HEK293 (cell line): ENCODE measurements around the gene SMAD1.

Experiments used
- CTCF ChIA-PET: fragments of 350-600 bp; formaldehyde crosslinking; extraction: SDS; loops from one replicate; lab custom pipeline; 2021; ENCODE audit warnings: antibody characterized with exemption; lab: Yijun Ruan, JAX
- POLR2A ChIA-PET: fragments of 300-600 bp; formaldehyde crosslinking; extraction: SDS; loops from one replicate; lab custom pipeline; 2020; ENCODE audit warnings: antibody characterized with exemption, inconsistent platforms; lab: Yijun Ruan, JAX
- H3K27ac ChIP-seq: fragments of 200-500 bp; sonication (Bioruptor generic); 2 replicates; pipeline ENCODE4 v1.5.1; 2014; ENCODE audit warnings: low read depth, low read length, control low read depth, inconsistent platforms; ENCODE audit errors: extremely low read depth
- H3K36me3 ChIP-seq, 2 experiments: fragments of 200-500 bp in 1 of 2; sonication (Bioruptor generic) in 1 of 2; 1 replicate in 1 of 2; 2 replicates in 1 of 2; pipeline ENCODE4 v1.5.1; 2014 to 2017; ENCODE audit warnings: inconsistent platforms in 2 of 2, low read length in 2 of 2; ENCODE audit not compliant: control insufficient read depth in 2 of 2, insufficient read depth in 1 of 2
- H3K4me1 ChIP-seq: fragments of 200-500 bp; sonication (Bioruptor generic); 2 replicates; pipeline ENCODE4 v1.5.1; 2014; ENCODE audit warnings: mild to moderate bottlenecking, low read length, inconsistent platforms; ENCODE audit not compliant: control insufficient read depth, insufficient read depth
- H3K4me3 ChIP-seq: 2 replicates; pipeline ENCODE4 v1.5.1; 2011; ENCODE audit warnings: low read depth, mild to moderate bottlenecking, control low read depth, low read length, moderate library complexity
- H3K9me3 ChIP-seq: fragments of 200-500 bp; sonication (Bioruptor generic); 2 replicates; pipeline ENCODE4 v1.5.1; 2014; ENCODE audit warnings: low read depth, low read length, inconsistent platforms; ENCODE audit not compliant: control insufficient read depth, insufficient read depth
- EGR2 ChIP-seq: fragments of 450-650 bp; formaldehyde crosslinking; IDR thresholded peaks from 2 replicates; pipeline ENCODE4 v1.5.1; 2016; ENCODE audit warnings: low read depth, missing biosample characterization, missing genetic modification characterization
- HOXA7 ChIP-seq: sonication (generic); formaldehyde crosslinking; IDR thresholded peaks from 2 replicates; pipeline ENCODE4 v1.8.1; 2022; ENCODE audit warnings: missing genetic modification reagents, borderline replicate concordance
- KLF9 ChIP-seq: fragments of 450-650 bp; formaldehyde crosslinking; IDR thresholded peaks from 2 replicates; pipeline ENCODE4 v1.5.1; 2016; ENCODE audit warnings: missing biosample characterization, missing genetic modification characterization, low read depth
- MZF1 ChIP-seq: fragments of 450-650 bp; formaldehyde crosslinking; IDR thresholded peaks from 2 replicates; pipeline ENCODE4 v1.5.1; 2017; ENCODE audit warnings: missing biosample characterization, missing genetic modification characterization, borderline replicate concordance
- ZFHX2 ChIP-seq: fragments of 450-650 bp; formaldehyde crosslinking; conservative IDR thresholded peaks from 2 replicates; pipeline ENCODE4 v1.5.1; 2016; ENCODE audit warnings: missing biosample characterization, missing genetic modification characterization
- ZFP37 ChIP-seq: fragments of 450-650 bp; formaldehyde crosslinking; IDR thresholded peaks from 2 replicates; pipeline ENCODE4 v1.5.1; 2016; ENCODE audit warnings: missing biosample characterization, missing genetic modification characterization
- ZFP41 ChIP-seq: fragments of 450-650 bp; formaldehyde crosslinking; IDR thresholded peaks from 2 replicates; pipeline ENCODE4 v1.5.1; 2016; ENCODE audit warnings: missing biosample characterization, missing genetic modification characterization, borderline replicate concordance
- ZNF2 ChIP-seq: fragments of 450-650 bp; formaldehyde crosslinking; IDR thresholded peaks from 2 replicates; pipeline ENCODE4 v1.5.1; 2016; ENCODE audit warnings: missing biosample characterization, missing genetic modification characterization
- ZNF24 ChIP-seq: fragments of 450-650 bp; formaldehyde crosslinking; IDR thresholded peaks from 2 replicates; pipeline ENCODE4 v1.5.1; 2016; ENCODE audit warnings: missing biosample characterization, missing genetic modification characterization
- ZNF366 ChIP-seq: fragments of 450-650 bp; formaldehyde crosslinking; conservative IDR thresholded peaks from 2 replicates; pipeline ENCODE4 v1.5.1; 2016; ENCODE audit warnings: missing biosample characterization, missing genetic modification characterization
- ZNF394 ChIP-seq: fragments of 450-650 bp; formaldehyde crosslinking; IDR thresholded peaks from 2 replicates; pipeline ENCODE4 v1.5.1; 2016; ENCODE audit warnings: missing biosample characterization, missing genetic modification characterization, mild to moderate bottlenecking, moderate library complexity, borderline replicate concordance
- ZNF473 ChIP-seq: fragments of 450-650 bp; formaldehyde crosslinking; IDR thresholded peaks from 2 replicates; pipeline ENCODE4 v1.5.1; 2017; ENCODE audit warnings: missing biosample characterization, missing genetic modification characterization
- ZNF529 ChIP-seq: fragments of 450-650 bp; formaldehyde crosslinking; IDR thresholded peaks from 2 replicates; pipeline ENCODE4 v1.5.1; 2017; ENCODE audit warnings: missing genetic modification characterization, missing biosample characterization; ENCODE audit not compliant: insufficient replicate concordance
- ZNF549 ChIP-seq: fragments of 450-650 bp; IDR thresholded peaks from 2 replicates; pipeline ENCODE4 v1.5.1; 2018; ENCODE audit warnings: missing biosample characterization, missing genetic modification characterization, mild to moderate bottlenecking, inconsistent platforms, moderate library complexity
- ZNF600 ChIP-seq: fragments of 450-650 bp; formaldehyde crosslinking; IDR thresholded peaks from 2 replicates; pipeline ENCODE4 v1.5.1; 2016; ENCODE audit warnings: missing biosample characterization, missing genetic modification characterization
- ZNF670 ChIP-seq: fragments of 450-650 bp; formaldehyde crosslinking; IDR thresholded peaks from 2 replicates; pipeline ENCODE4 v1.5.1; 2016; ENCODE audit warnings: missing biosample characterization, missing genetic modification characterization, low read depth
- ZNF792 ChIP-seq: fragments of 450-650 bp; formaldehyde crosslinking; IDR thresholded peaks from 2 replicates; pipeline ENCODE4 v1.5.1; 2016; ENCODE audit warnings: missing biosample characterization, missing genetic modification characterization
- ZNF843 ChIP-seq: fragments of 450-650 bp; formaldehyde crosslinking; IDR thresholded peaks from 2 replicates; pipeline ENCODE4 v1.5.1; 2016; ENCODE audit warnings: missing biosample characterization, missing genetic modification characterization
- TF ChIP-seq, protein P1 (sequence below): fragments of 450-650 bp; formaldehyde crosslinking; IDR thresholded peaks from 2 replicates; pipeline ENCODE4 v1.5.1; 2017; ENCODE audit warnings: missing biosample characterization, missing genetic modification characterization
- TF ChIP-seq, protein P2 (sequence below): fragments of 450-650 bp; formaldehyde crosslinking; optimal IDR thresholded peaks from 2 replicates; pipeline ENCODE3; 2016; ENCODE audit warnings: missing biosample characterization, mild to moderate bottlenecking, missing genetic modification characterization
- TF ChIP-seq, protein P3 (sequence below): fragments of 450-650 bp; formaldehyde crosslinking; IDR thresholded peaks from 2 replicates; pipeline ENCODE4 v1.5.0; 2017; ENCODE audit warnings: missing biosample characterization, missing genetic modification characterization, borderline replicate concordance
- TF ChIP-seq, protein P4 (sequence below): fragments of 450-650 bp; formaldehyde crosslinking; IDR thresholded peaks from 2 replicates; pipeline ENCODE4 v1.5.1; 2016; ENCODE audit warnings: missing biosample characterization, missing genetic modification characterization
- TF ChIP-seq, protein P5 (sequence below): fragments of 450-650 bp; IDR thresholded peaks from 2 replicates; pipeline ENCODE4 v1.5.1; 2018; ENCODE audit warnings: missing biosample characterization, missing genetic modification characterization

Gene SMAD1

DNA sequence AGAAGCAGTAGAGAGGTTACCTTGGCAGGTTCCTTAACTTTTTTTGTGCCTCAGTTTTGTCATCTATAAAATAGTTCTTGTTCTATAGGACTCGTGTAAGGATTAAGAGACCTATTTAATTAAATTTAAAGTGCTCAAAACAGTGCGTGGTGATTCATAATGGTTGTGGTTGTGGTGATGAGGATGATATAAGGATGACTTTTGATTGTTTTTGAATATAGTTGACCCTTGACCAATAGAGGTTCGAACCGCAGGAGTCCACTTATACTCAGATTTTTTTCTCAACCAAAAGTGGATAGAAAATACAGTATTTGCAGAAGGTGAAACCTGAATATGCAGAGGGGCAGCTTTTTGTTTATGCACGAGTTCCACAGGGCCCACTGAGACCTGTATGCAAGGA, 14.6 kb downstream of the SMAD1 start (continued):
- no peak for TF ChIP-seq HOXA7 (CRISPR knock-in tag)
- TF ChIP-seq, protein P1, sequence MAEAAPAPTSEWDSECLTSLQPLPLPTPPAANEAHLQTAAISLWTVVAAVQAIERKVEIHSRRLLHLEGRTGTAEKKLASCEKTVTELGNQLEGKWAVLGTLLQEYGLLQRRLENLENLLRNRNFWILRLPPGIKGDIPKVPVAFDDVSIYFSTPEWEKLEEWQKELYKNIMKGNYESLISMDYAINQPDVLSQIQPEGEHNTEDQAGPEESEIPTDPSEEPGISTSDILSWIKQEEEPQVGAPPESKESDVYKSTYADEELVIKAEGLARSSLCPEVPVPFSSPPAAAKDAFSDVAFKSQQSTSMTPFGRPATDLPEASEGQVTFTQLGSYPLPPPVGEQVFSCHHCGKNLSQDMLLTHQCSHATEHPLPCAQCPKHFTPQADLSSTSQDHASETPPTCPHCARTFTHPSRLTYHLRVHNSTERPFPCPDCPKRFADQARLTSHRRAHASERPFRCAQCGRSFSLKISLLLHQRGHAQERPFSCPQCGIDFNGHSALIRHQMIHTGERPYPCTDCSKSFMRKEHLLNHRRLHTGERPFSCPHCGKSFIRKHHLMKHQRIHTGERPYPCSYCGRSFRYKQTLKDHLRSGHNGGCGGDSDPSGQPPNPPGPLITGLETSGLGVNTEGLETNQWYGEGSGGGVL (tag by site-specific recombination): no peak
- TF ChIP-seq ZNF394 (tag by site-specific recombination): no peak
- TF ChIP-seq ZNF792 (tag by site-specific recombination): no peak
- no peak for TF ChIP-seq ZFHX2 (tag by site-specific recombination)
- TF ChIP-seq, protein P2, sequence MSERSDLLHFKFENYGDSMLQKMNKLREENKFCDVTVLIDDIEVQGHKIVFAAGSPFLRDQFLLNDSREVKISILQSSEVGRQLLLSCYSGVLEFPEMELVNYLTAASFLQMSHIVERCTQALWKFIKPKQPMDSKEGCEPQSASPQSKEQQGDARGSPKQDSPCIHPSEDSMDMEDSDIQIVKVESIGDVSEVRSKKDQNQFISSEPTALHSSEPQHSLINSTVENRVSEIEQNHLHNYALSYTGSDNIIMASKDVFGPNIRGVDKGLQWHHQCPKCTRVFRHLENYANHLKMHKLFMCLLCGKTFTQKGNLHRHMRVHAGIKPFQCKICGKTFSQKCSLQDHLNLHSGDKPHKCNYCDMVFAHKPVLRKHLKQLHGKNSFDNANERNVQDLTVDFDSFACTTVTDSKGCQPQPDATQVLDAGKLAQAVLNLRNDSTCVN (tag by site-specific recombination): no peak
- TF ChIP-seq ZFP41 (tag by site-specific recombination): no peak
- no peak for TF ChIP-seq ZNF843
- TF ChIP-seq ZNF549: no peak

DNA sequence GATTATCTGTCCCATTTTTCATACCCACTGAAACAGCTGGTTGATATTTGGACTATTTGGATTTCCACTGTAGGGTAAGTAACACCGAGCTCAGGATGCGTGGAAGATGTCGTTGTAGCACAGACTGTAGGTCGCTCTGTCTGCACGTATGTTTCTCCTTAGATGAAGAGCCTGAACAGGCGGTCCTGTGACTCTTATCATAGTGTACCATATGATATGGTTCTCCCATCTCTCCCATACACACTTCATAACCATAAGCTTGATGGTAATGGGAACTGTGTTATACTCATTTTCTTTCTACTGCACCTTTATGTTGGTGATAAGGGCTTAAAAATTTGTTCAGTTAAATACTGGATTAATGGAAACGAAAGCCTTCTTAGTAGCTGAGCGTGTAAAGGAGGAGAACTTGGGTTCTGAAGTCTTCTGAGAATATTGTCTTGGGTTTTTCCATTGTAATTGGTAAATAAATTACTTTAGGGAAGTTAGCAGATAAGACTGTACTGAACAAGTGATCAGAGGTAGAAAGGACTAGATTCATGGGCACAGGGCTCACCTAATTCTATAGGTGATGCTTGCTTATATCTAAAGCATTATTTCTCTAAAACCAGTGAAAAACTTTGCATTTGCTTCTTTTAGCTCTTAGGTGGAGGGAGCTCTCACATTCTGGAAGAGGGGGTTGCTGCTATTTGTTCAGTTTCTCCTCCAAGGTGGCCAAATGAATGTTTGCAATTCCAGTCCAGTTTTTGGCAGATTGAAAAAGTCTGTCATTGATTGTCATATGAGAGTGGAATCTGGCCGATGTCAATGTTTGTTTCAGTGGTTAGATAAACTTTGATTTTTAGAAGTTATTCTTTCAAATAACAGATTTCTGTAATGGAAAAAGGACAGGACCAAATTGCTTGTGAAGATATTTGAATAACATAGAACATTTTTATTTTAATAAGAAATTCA, 15.8 kb downstream of the SMAD1 start:
- Histone ChIP-seq H3K4me3 (no peak overlapping the region), H3K27ac (no peak overlapping the region), H3K9me3 (no peaks in the 10 kb centered on the region), H3K36me3 (no peaks in the 10 kb centered on the region), H3K4me1 (no peaks in the 10 kb centered on the region; the same call in 1 of the 2 replicates)
- ChIA-PET CTCF (interaction anchor here (0.5 to 0.7 kb wide), 3 partner anchors 12 to 113 kb away, joined by 3 to 4 read pairs (median 3); no protein-coding TSS in a partner anchor), POLR2A (no interaction called here)
- TF ChIP-seq MZF1 (no peak), ZNF600 (tag by site-specific recombination) (no peak), ZNF2 (tag by site-specific recombination) (no peak), ZNF529 (tag by site-specific recombination) (no peak), ZNF366 (tag by site-specific recombination) (no peak), ZNF670 (no peak), ZNF473 (tag by site-specific recombination) (no peak), ZNF24 (tag by site-specific recombination) (no peak), EGR2 (no peak), KLF9 (no peak), ZFP37 (tag by site-specific recombination) (no peak)
- TF ChIP-seq, protein P3, sequence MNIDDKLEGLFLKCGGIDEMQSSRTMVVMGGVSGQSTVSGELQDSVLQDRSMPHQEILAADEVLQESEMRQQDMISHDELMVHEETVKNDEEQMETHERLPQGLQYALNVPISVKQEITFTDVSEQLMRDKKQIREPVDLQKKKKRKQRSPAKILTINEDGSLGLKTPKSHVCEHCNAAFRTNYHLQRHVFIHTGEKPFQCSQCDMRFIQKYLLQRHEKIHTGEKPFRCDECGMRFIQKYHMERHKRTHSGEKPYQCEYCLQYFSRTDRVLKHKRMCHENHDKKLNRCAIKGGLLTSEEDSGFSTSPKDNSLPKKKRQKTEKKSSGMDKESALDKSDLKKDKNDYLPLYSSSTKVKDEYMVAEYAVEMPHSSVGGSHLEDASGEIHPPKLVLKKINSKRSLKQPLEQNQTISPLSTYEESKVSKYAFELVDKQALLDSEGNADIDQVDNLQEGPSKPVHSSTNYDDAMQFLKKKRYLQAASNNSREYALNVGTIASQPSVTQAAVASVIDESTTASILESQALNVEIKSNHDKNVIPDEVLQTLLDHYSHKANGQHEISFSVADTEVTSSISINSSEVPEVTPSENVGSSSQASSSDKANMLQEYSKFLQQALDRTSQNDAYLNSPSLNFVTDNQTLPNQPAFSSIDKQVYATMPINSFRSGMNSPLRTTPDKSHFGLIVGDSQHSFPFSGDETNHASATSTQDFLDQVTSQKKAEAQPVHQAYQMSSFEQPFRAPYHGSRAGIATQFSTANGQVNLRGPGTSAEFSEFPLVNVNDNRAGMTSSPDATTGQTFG (tag by site-specific recombination): no peak
- TF ChIP-seq, protein P4, sequence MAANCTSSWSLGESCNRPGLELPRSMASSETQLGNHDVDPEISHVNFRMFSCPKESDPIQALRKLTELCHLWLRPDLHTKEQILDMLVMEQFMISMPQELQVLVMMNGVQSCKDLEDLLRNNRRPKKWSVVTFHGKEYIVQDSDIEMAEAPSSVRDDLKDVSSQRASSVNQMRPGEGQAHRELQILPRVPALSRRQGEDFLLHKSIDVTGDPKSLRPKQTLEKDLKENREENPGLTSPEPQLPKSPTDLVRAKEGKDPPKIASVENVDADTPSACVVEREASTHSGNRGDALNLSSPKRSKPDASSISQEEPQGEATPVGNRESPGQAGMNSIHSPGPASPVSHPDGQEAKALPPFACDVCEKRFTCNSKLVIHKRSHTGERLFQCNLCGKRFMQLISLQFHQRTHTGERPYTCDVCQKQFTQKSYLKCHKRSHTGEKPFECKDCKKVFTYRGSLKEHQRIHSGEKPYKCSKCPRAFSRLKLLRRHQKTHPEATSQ: no peak
- TF ChIP-seq, protein P5, sequence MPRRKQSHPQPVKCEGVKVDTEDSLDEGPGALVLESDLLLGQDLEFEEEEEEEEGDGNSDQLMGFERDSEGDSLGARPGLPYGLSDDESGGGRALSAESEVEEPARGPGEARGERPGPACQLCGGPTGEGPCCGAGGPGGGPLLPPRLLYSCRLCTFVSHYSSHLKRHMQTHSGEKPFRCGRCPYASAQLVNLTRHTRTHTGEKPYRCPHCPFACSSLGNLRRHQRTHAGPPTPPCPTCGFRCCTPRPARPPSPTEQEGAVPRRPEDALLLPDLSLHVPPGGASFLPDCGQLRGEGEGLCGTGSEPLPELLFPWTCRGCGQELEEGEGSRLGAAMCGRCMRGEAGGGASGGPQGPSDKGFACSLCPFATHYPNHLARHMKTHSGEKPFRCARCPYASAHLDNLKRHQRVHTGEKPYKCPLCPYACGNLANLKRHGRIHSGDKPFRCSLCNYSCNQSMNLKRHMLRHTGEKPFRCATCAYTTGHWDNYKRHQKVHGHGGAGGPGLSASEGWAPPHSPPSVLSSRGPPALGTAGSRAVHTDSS (tag by site-specific recombination): no peak
